Nephron (organoid): Measurements from ENCODE around the gene ANAPC5.

Experiments used
- H3K27ac Mint-ChIP-seq, 3 experiments: 2 replicates each; pipeline ENCODE4 v1.8.0; 2020; ENCODE audit warnings: mixed read lengths in 3 of 3, mild to moderate bottlenecking in 2 of 3, moderate library complexity in 1 of 3
- H3K27me3 Mint-ChIP-seq: 2 replicates; pipeline ENCODE4 v1.8.0; 2021; ENCODE audit warnings: low read depth, mild to moderate bottlenecking, moderate library complexity, mixed read lengths
- H3K36me3 Mint-ChIP-seq: 2 replicates; pipeline ENCODE4 v1.8.0; 2020; ENCODE audit warnings: low read depth, mixed read lengths
- H3K4me1 Mint-ChIP-seq: 2 replicates; pipeline ENCODE4 v1.8.0; 2020; ENCODE audit warnings: mixed read lengths
- H3K4me3 Mint-ChIP-seq, 3 experiments: 2 replicates each; pipeline ENCODE4 v1.8.0; 2020; ENCODE audit warnings: mild to moderate bottlenecking in 3 of 3, mixed read lengths in 3 of 3, moderate library complexity in 2 of 3
- H3K9me3 Mint-ChIP-seq: 2 replicates; pipeline ENCODE4 v1.8.0; 2020; ENCODE audit warnings: mixed read lengths
- CTCF ChIP-seq, 3 experiments: fragments of 200-600 bp; sonication (generic); IDR thresholded peaks; one replicate each; pipeline ENCODE4 v1.5.0; 2021; ENCODE audit warnings: antibody characterized with exemption in 3 of 3; ENCODE audit not compliant: unreplicated experiment in 3 of 3

ANAPC5 gene

GRCh38 chr12:121277374-121277759 lies 74.8 kb downstream of the ANAPC5 start:
- H3K4me1 Mint-ChIP-seq: peaks cover 17% of the 10 kb centered on the region
- no peak overlapping the region for H3K27ac Mint-ChIP-seq
- H3K36me3 Mint-ChIP-seq: peaks cover 41% of the 10 kb centered on the region
- TF ChIP-seq CTCF (IDR thresholded peaks at IDR 0.05; ENCODE audit: unreplicated experiment in 3 of 3): no peak
- no peak overlapping the region for H3K4me3 Mint-ChIP-seq
- no peaks in the 10 kb centered on the region for H3K27me3 Mint-ChIP-seq
- no peaks in the 10 kb centered on the region for H3K9me3 Mint-ChIP-seq

- H3K27ac Mint-ChIP-seq: no peak overlapping the region
- no peak for TF ChIP-seq CTCF (IDR thresholded peaks at IDR 0.05; ENCODE audit: unreplicated experiment in 3 of 3)
- H3K4me1 Mint-ChIP-seq: peaks cover 5% of the 10 kb centered on the region
- H3K4me3 Mint-ChIP-seq: no peak overlapping the region
- peaks cover 51% of the 10 kb centered on the region for H3K36me3 Mint-ChIP-seq
- no peaks in the 10 kb centered on the region for H3K27me3 Mint-ChIP-seq
- H3K9me3 Mint-ChIP-seq: no peaks in the 10 kb centered on the region
These were observed 78.0 kb downstream of the ANAPC5 start for GRCh38 chr12:121274036-121274763.

- H3K27me3 Mint-ChIP-seq: no peaks in the 10 kb centered on the region
- no peaks in the 10 kb centered on the region for H3K9me3 Mint-ChIP-seq
- no peak overlapping the region for H3K4me3 Mint-ChIP-seq
- no peak for TF ChIP-seq CTCF (IDR thresholded peaks at IDR 0.05; ENCODE audit: unreplicated experiment in 3 of 3)
- no peak overlapping the region for H3K27ac Mint-ChIP-seq
- no peaks in the 10 kb centered on the region for H3K4me1 Mint-ChIP-seq
- peaks cover 52% of the 10 kb centered on the region for H3K36me3 Mint-ChIP-seq
These were observed 78.8 kb downstream of the ANAPC5 start for GRCh38 chr12:121273364-121273896.

- H3K27ac Mint-ChIP-seq: no peak overlapping the region
- H3K36me3 Mint-ChIP-seq: peaks cover 48% of the 10 kb centered on the region
These were observed 84.4 kb downstream of the ANAPC5 start for GRCh38 chr12:121267822-121268221.

GRCh38 chr12:121264951-121265515 lies 87.2 kb downstream of the ANAPC5 start:
- Mint-ChIP-seq H3K27me3 (no peaks in the 10 kb centered on the region), H3K36me3 (peaks cover 54% of the 10 kb centered on the region), H3K4me1 (no peaks in the 10 kb centered on the region), H3K27ac (no peak overlapping the region), H3K9me3 (no peaks in the 10 kb centered on the region), H3K4me3 (no peak overlapping the region)
- no peak for TF ChIP-seq CTCF (IDR thresholded peaks at IDR 0.05; ENCODE audit: unreplicated experiment in 3 of 3)

More at GRCh38 chr12:121267822-121268221, 84.4 kb downstream of the ANAPC5 start:
- Mint-ChIP-seq H3K27me3 (no peaks in the 10 kb centered on the region), H3K4me3 (no peak overlapping the region), H3K4me1 (no peaks in the 10 kb centered on the region), H3K9me3 (no peaks in the 10 kb centered on the region)
- no peak for TF ChIP-seq CTCF (IDR thresholded peaks at IDR 0.05; ENCODE audit: unreplicated experiment in 3 of 3)
